Endothelial cell of umbilical vein (primary cell): ENCODE measurements around the gene FNDC8. TPM values are rescaled to one million over a fixed set of nuclear protein-coding genes. Genes with fewer than 3 reads are reported as not detected.

ENCODE experiments used
- BruUV-seq: library from RNA; stranded (reverse); fragments of 400-500 nt; replicated peaks from 2 replicates; lab custom pipeline; 2021; lab: Mats Ljungman, UMichigan
- CTCF ChIA-PET: fragments of 300-600, 350-600 bp; sonication (Branson Sonifier 250); formaldehyde crosslinking; loops from one replicate; lab custom pipeline; 2021; ENCODE audit warnings: antibody characterized with exemption, inconsistent platforms; lab: Charles Lee
- POLR2A ChIA-PET: fragments of 300-600, 350-600 bp; sonication (Branson Sonifier 250); formaldehyde crosslinking; loops from one replicate; lab custom pipeline; 2021; ENCODE audit warnings: antibody characterized with exemption, inconsistent platforms; lab: Charles Lee
- DNase-seq: peaks from one replicate; pipeline ENCODE4 v3.0.0-alpha.2; 2011; ENCODE audit warnings: low read depth, low spot score
- FAIRE-seq: peaks from 2 replicates; lab custom pipeline; 2011; peaks lifted over from hg19 to GRCh38; lab: Jason Lieb, UNC
- H2AFZ ChIP-seq: 2 replicates; pipeline ENCODE4 v1.6.0; 2012; ENCODE audit warnings: low read depth, low read length, control low read depth, inconsistent platforms
- H3K27ac ChIP-seq: 2 replicates; pipeline ENCODE4 v1.5.1; 2011; ENCODE audit warnings: low read depth, mild to moderate bottlenecking, control low read depth, low read length, moderate library complexity; ENCODE audit not compliant: insufficient read depth
- H3K27me3 ChIP-seq, 2 experiments: 2 replicates each; pipeline versions ENCODE4 v1.6.0 to v1.6.1; 2011; ENCODE audit warnings: low read length in 2 of 2, mixed read lengths in 1 of 2; ENCODE audit not compliant: control insufficient read depth in 2 of 2, insufficient read depth in 2 of 2
- H3K36me3 ChIP-seq, 2 experiments: 2 replicates in 1 of 2; 3 replicates in 1 of 2; pipeline ENCODE4 v1.5.1; 2011; ENCODE audit warnings: low read length in 2 of 2, mild to moderate bottlenecking in 1 of 2, moderate library complexity in 1 of 2; ENCODE audit not compliant: control insufficient read depth in 2 of 2, insufficient read depth in 2 of 2; ENCODE audit errors: extremely low read depth in 1 of 2
- H3K4me1 ChIP-seq: 3 replicates; pipeline ENCODE4 v1.5.1; 2011; ENCODE audit warnings: mild to moderate bottlenecking, low read length; ENCODE audit not compliant: control insufficient read depth, insufficient read depth; ENCODE audit errors: extremely low read depth
- H3K4me2 ChIP-seq: 2 replicates; pipeline ENCODE4 v1.6.1; 2011; ENCODE audit warnings: low read length, control low read depth, mixed read lengths; ENCODE audit not compliant: insufficient read depth
- H3K4me3 ChIP-seq, 3 experiments: fragments of 200-600 bp in 1 of 3; sonication (generic), shearing (Covaris generic) in 1 of 3; replicated peaks in 1 of 3; 2 replicates each; pipeline ENCODE4 v1.5.1; 2011 to 2016; ENCODE audit warnings: control low read depth in 3 of 3, low read length in 3 of 3, mild to moderate bottlenecking in 2 of 3, inconsistent platforms in 1 of 3, low read depth in 1 of 3, moderate library complexity in 1 of 3; ENCODE audit not compliant: insufficient read depth in 1 of 3
- H3K79me2 ChIP-seq: 2 replicates; pipeline ENCODE4 v1.6.0; 2012; ENCODE audit warnings: low read length, inconsistent platforms; ENCODE audit not compliant: control insufficient read depth, insufficient read depth
- H3K9ac ChIP-seq: replicated peaks from 2 replicates; pipeline ENCODE3; 2011; ENCODE audit warnings: low read length, control low read depth; ENCODE audit not compliant: insufficient read depth; ENCODE audit errors: extremely low read depth
- H3K9me1 ChIP-seq: replicated peaks from 3 replicates; pipeline ENCODE4 v1.6.0; 2011; ENCODE audit warnings: mild to moderate bottlenecking, low read length; ENCODE audit not compliant: control insufficient read depth, insufficient read depth; ENCODE audit errors: extremely low read depth
- H3K9me3 ChIP-seq: replicated peaks from 2 replicates; pipeline ENCODE4 v1.5.1; 2012; ENCODE audit warnings: low read length, inconsistent platforms; ENCODE audit not compliant: control insufficient read depth, insufficient read depth
- H4K20me1 ChIP-seq: replicated peaks from 2 replicates; pipeline ENCODE3; 2011; ENCODE audit warnings: mild to moderate bottlenecking, low read length; ENCODE audit not compliant: control insufficient read depth, insufficient read depth; ENCODE audit errors: extremely low read depth
- CTCF ChIP-seq, 2 donors: IDR thresholded peaks; 1 replicate in 1 of 2; 2 replicates in 1 of 2; pipeline ENCODE4 v1.5.1; 2011; ENCODE audit warnings: low read length in 2 of 2, mild to moderate bottlenecking in 2 of 2, moderate library complexity in 2 of 2, control low read depth in 1 of 2, inconsistent platforms in 1 of 2, low read depth in 1 of 2; ENCODE audit not compliant: insufficient read depth in 1 of 2; ENCODE audit errors: extremely low read depth in 1 of 2
- EZH2 ChIP-seq: IDR thresholded peaks from 2 replicates; pipeline ENCODE4 v1.6.1; 2012; ENCODE audit warnings: borderline replicate concordance, low read depth, mild to moderate bottlenecking, moderate library complexity, low read length, inconsistent platforms; ENCODE audit not compliant: severe bottlenecking
- FOS ChIP-seq: IDR thresholded peaks from 2 replicates; pipeline ENCODE4 v1.6.1; 2011; ENCODE audit warnings: mild to moderate bottlenecking, low read length, moderate library complexity, borderline replicate concordance; ENCODE audit not compliant: insufficient read depth
- GATA2 ChIP-seq: IDR thresholded peaks from 2 replicates; pipeline ENCODE4 v1.7.0; 2011; ENCODE audit warnings: low read depth, mild to moderate bottlenecking, moderate library complexity, mixed read lengths, low read length; ENCODE audit not compliant: insufficient read length, insufficient read depth
- JUN ChIP-seq: IDR thresholded peaks from 2 replicates; pipeline ENCODE4 v1.6.1; 2011; ENCODE audit warnings: borderline replicate concordance, low read depth; ENCODE audit not compliant: insufficient read length, insufficient read depth
- MYC ChIP-seq: IDR thresholded peaks from one replicate; pipeline ENCODE4 v1.6.1; 2011; ENCODE audit warnings: mild to moderate bottlenecking, low read depth, low read length
- POLR2A ChIP-seq: IDR thresholded peaks from 2 replicates; pipeline ENCODE4 v1.6.1; 2012; ENCODE audit warnings: low read depth, mild to moderate bottlenecking, control low read depth, low read length
- POLR2AphosphoS5 ChIP-seq: IDR thresholded peaks from 2 replicates; pipeline ENCODE4 v1.6.1; 2012; ENCODE audit warnings: low read depth, mild to moderate bottlenecking, control low read depth, low read length, moderate library complexity; ENCODE audit not compliant: insufficient read depth
- dilution Hi-C: fragments of 300-500 bp; cut with MboI; formaldehyde crosslinking; loops from one replicate; pipeline ENCODE4 v1.15.0; 2019; ENCODE audit warnings: low sequenced_read_pairs; ENCODE audit not compliant: extremely low pct_ligation_motif_present
- intact Hi-C: fragments of 100-400 bp; cut with micrococcal nuclease; formaldehyde crosslinking; loops from one replicate; pipeline ENCODE4 v1.10.0; 2022
- polyA plus RNA-seq, 4 experiments: library from polyadenylated mRNA; depleted of rRNA in 3 of 4; stranded (reverse) in 3 of 4; unstranded in 1 of 4; fragments of >200 nt; gene quantifications; 2 replicates each; pipeline versions ENCODE4 v1.2.1 to v1.2.3, GENCODE V29; 2011 to 2012; ENCODE audit warnings: missing spikeins in 1 of 4
- total RNA-seq: library from RNA; stranded (reverse); gene quantifications from 2 replicates; pipeline ENCODE4 v1.2.3, GENCODE V29; 2021
- TF ChIP-seq, protein P1 (sequence below): IDR thresholded peaks from 2 replicates; pipeline ENCODE4 v1.6.1; 2011; ENCODE audit not compliant: insufficient read depth, insufficient read length

FNDC8 gene
- total and polyA plus RNA-seq, 2 donors (not counting 3 experiments of a cell fraction or from before 2014, with no cell fraction given): not detected

DNA sequence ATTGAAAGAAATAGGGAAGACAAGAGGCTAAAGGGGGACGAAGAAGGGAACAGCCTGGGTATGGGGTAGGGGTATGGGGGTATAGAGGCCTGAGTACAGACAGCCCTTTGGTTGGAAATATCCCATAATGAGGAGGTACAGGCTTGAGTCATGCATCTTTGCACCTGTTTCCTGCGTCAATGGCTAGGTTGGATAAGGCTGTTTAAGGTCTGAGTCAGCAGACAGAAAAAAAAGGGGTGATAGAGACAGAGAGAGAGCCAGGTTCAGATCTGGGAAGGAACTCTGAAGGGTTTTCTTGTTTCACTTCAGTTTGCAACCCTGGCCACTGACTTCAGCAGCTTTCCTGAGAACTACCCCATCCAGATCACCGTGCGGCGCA, 8.5 kb downstream of the FNDC8 start:
- H3K4me2 ChIP-seq: no peak overlapping the region
- no peak for TF ChIP-seq CTCF (IDR thresholded peaks at IDR 0.05; ENCODE audit: extremely low read depth in 1 of 2, insufficient read depth in 1 of 2, low read depth in 1 of 2, low read length in 2 of 2)
- no peak for TF ChIP-seq GATA2
- TF ChIP-seq MYC: no peak
- TF ChIP-seq POLR2A: no peak
- no peak for TF ChIP-seq EZH2
- no peak for TF ChIP-seq JUN
- TF ChIP-seq POLR2AphosphoS5: no peak
- no peak for TF ChIP-seq FOS
- TF ChIP-seq, protein P1, sequence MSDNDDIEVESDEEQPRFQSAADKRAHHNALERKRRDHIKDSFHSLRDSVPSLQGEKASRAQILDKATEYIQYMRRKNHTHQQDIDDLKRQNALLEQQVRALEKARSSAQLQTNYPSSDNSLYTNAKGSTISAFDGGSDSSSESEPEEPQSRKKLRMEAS: no peak
- H4K20me1 ChIP-seq: no peaks in the 10 kb centered on the region
- H3K9me3 ChIP-seq: no peaks in the 10 kb centered on the region
- no peak overlapping the region for H3K9ac ChIP-seq
- no peaks in the 10 kb centered on the region for H3K79me2 ChIP-seq
- dilution Hi-C loops (no loop called here), intact Hi-C loops (no loop called here)
- DNase-seq (no peak), FAIRE-seq (no peak)
- no peak overlapping the region for H3K4me3 ChIP-seq
- CTCF ChIA-PET: interaction anchor here (1.0 to 1.7 kb wide), 3 partner anchors 10 to 183 kb away, joined by 3 to 6 read pairs (median 4); partner anchors contain the start of gene RAD51D
- POLR2A ChIA-PET: no interaction called here
- no peak overlapping the region for H2AFZ ChIP-seq
- no peaks in the 10 kb centered on the region for H3K27me3 ChIP-seq
- H3K4me1 ChIP-seq: no peaks in the 10 kb centered on the region
- no peaks in the 10 kb centered on the region for H3K9me1 ChIP-seq
- no peak overlapping the region for H3K27ac ChIP-seq
- peaks cover 4 to 25% of the 10 kb centered on the region in 2 experiments for H3K36me3 ChIP-seq
- no TSS peak for BruUV-seq
